Gastrocnemius medialis (tissue), 4 donors: Measurements from ENCODE around the gene CABP7.

Experiments
- CTCF ChIP-seq, 5 experiments: fragments of 450-650 bp in 3 of 5; fragments of 200-600 bp in 2 of 5; sonication (generic) in 2 of 5; IDR thresholded peaks in 4 of 5; conservative IDR thresholded peaks in 1 of 5; 1 replicate in 4 of 5; 2 replicates in 1 of 5; pipeline ENCODE4 v1.5.1; 2016 to 2019; ENCODE audit warnings: antibody characterized with exemption in 5 of 5, mild to moderate bottlenecking in 3 of 5, moderate library complexity in 3 of 5
- POLR2A ChIP-seq, 2 donors: fragments of 450-650 bp; IDR thresholded peaks; one replicate each; pipeline ENCODE4 v1.6.1; 2017; ENCODE audit warnings: antibody characterized with exemption in 2 of 2, mild to moderate bottlenecking in 2 of 2, moderate library complexity in 2 of 2

DNA sequence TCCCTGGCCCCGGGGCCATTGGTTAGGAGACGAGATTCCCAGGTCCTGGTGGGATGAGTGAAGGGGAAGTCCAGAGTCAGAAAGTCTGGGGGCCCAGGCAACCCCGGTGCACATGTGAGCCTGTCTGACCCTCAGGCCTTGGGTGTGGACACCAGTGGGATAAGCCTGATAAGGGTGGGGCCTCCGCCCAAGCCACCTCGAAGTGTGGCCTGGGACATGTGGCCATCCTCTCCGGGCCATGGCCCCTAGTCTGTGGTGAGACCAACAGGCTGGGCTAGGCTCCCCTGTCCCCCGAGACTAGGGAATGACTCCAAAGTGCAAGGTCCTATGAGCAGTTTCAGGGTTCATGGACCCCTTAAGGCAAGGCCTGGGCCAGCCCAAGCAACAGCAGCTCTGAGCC is 6.3 kb downstream of the CABP7 start:
- TF ChIP-seq CTCF (IDR thresholded peaks at IDR 0.05 in 4 of 5, conservative IDR thresholded peaks at IDR 0.05 in 1 of 5): no peak
- TF ChIP-seq POLR2A (IDR thresholded peaks at IDR 0.05): no peak
